Activated T-cell treated with anti-CD3 and anti-CD28 coated beads for 1 hour (primary cell): ENCODE results near the gene SCN5A.

ENCODE experiments used
- DNase-seq: peaks from one replicate; pipeline ENCODE4 v3.0.0-alpha.2; 2020; ENCODE audit warnings: low read depth

The SCN5A gene

GRCh38 chr3:38622336-38622735 is 27.2 kb downstream of the SCN5A start:
- no peak for DNase-seq

- no peak for DNase-seq
Observed at GRCh38 chr3:38620236-38620635, 29.3 kb downstream of the SCN5A start.

- DNase-seq: no peak
Observed at GRCh38 chr3:38618343-38618742, 31.1 kb downstream of the SCN5A start.

- DNase-seq: no peak
Observed at GRCh38 chr3:38617586-38617985, 31.9 kb downstream of the SCN5A start.

DNA sequence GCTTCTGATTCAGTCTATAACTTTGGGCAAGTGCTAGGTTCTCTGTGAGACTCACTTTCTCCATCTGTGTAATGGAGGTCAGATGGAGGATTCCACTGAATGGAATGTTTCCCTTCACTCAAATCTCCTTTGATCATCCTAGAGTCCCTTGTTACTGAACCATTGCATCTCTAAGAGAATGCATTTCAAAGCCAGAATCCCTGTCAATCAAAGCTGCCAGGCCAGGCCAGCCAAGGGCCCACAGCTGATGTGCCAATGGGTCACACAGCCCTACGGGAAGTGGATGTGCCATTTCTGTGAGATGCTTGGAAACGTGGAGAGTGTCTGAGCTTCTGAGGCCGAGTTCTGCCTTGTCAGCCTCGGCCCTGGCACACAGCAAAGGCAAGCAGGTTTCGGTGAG is 32.4 kb downstream of the SCN5A start:
- no peak for DNase-seq

GRCh38 chr3:38616658-38617057 is 32.8 kb downstream of the SCN5A start:
- no peak for DNase-seq

GRCh38 chr3:38616111-38616510 is 33.4 kb downstream of the SCN5A start:
- DNase-seq: no peak

DNA sequence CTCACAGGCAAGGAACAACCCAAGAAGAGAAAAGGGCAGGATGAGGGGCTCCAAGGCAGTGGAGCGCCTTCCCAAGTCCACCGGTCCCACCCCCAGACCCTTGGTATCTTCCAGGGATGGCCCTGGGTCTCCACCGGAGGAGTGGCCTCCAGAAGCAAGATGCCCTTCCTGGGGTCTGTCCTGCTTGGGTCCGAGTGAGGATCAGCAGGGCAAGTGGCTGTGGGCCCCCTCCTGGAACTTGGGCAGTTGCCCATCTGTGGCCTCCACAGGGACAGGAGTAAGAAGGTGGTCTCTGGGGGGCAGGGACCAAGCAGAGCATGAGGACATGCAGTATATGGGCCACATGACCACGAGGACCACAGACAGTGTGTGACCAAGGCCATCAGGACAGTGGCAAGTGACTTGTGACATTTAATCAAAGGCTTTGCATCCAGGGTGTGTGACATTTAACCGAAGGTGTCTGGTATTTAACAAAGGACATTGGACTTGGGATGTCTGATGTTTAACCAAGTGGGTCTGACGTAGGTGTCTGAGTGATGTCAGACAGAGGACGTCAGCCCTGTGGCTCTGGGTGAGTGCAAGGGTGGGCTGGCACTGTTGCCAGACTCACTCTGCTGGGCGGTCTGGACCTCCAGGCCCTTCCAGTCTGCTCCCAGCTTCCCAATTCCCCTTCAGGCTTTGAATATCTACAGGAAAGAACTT is 34.7 kb downstream of the SCN5A start:
- DNase-seq: no peak

GRCh38 chr3:38614091-38614490 is 35.4 kb downstream of the SCN5A start:
- DNase-seq: no peak

DNA sequence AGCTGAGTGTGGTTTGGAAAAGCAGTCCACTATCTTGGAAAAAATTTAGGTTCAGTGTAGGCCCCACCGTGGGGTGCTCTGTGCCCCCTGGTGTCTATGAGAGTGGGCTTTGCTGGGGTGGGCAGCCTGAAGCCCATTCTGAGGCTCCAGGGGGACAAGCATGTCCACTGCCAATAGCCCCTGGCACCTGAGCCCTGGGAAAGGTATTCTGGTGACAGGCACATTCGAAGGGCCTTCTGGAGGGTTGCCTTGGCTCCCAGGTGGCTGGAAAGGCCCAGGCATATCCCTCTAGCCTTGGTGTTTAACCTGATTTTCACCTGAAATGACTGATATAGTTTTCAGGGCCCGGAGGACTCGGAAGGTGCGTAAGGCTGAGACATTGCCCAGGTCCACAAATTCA is 36.1 kb downstream of the SCN5A start:
- DNase-seq: no peak

DNA sequence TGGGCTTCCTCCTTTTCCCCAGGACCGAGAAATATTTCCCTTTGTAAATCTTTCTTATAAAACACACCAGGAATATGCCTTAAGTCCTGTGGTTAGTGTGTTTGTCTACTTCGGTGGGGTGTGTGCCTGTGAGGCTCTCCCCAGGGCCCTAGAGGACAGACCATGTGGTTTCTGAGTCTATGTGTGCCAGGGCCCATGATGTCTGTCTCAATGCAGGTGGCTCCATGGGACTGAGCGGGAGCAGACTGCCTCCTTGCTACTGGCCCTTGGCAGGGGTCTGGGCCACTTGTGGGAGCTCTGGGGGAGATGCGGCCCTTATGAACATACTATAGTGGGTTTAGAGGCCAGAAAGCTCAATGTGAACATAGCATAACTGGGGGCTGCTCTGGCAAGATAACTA is 37.6 kb downstream of the SCN5A start:
- no peak for DNase-seq

- no peak for DNase-seq
Observed at GRCh38 chr3:38610934-38611333, 38.6 kb downstream of the SCN5A start.

DNA sequence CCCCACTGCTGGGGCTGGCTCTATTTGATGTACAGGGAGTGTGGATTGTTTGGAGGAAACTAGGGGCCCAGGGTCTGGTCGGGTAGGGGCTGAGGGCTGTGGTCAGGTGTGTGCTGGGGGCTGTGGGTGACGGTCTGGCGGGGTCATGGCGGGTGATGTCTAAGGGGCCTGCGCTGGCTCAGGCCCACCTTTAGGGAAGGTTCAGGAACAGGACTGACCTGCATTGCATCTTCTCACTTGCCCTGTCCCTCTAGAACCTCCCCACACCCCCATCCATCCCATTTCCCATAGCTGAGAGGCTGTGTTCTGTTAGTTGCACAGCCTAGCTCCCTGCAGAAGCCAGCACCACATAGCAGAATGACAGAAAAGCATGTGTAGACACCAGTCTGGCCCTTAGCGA is 39.1 kb downstream of the SCN5A start:
- DNase-seq: no peak

DNA sequence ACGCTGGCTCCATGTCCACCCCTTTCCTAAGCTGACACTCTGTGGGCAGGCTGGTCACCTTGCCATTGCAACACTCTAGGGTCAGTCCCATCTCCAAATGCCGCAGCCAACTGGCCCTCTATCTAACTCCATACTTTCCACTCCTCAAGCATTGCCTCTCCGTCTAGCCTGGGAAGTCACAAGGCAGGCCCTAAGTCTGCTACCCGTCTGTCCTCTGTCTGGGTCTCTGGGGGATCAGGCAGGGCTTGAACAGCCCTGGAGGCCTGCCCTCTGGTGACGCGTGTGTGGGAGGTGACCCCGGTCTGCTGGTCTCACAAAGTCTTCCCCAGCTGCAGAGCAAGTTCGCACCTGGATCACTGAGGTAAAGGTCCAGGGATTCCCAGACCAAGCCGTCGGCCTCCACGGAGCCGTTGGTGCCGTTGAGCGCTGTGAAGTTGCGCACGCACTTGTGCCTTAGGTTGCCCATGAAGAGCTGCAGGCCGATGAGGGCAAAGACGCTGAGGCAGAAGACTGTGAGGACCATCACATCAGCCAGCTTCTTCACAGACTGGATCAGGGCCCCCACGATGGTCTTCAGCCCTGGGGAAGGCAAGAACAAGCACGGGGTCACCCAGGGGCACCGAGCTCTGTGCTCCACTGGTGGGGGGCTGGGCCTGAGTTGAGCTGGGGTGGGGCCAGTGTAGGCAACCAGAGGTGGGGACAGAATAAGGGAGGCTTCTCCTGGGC is 39.9 kb downstream of the SCN5A start:
- no peak for DNase-seq

DNA sequence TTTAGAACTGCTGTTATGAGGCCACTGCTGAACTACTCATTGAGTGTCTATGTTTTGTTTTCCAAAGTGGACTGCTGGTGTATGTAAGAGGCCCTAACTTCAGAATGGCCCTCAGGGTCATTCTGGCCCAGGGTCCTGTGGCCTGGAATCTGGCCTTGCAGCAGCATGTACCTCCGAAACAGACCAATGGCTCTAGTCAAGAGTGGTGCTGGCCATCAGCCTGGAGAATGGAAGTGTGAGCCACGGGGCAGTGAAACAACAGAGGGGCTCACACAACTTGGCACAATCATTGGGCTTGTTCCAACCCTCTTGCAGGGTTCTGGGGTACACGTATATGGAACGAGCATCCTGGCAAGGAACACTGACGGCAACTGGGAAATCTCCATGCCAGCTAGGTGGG is 40.5 kb downstream of the SCN5A start:
- DNase-seq: no peak

GRCh38 chr3:38608086-38608775 is 41.3 kb downstream of the SCN5A start:
- no peak for DNase-seq

- DNase-seq: no peak
Observed at GRCh38 chr3:38606561-38606960, 42.9 kb downstream of the SCN5A start.

- DNase-seq: no peak
Observed at GRCh38 chr3:38605981-38606380, 43.5 kb downstream of the SCN5A start.

- DNase-seq: no peak
Observed at GRCh38 chr3:38604246-38604645, 45.2 kb downstream of the SCN5A start.

DNA sequence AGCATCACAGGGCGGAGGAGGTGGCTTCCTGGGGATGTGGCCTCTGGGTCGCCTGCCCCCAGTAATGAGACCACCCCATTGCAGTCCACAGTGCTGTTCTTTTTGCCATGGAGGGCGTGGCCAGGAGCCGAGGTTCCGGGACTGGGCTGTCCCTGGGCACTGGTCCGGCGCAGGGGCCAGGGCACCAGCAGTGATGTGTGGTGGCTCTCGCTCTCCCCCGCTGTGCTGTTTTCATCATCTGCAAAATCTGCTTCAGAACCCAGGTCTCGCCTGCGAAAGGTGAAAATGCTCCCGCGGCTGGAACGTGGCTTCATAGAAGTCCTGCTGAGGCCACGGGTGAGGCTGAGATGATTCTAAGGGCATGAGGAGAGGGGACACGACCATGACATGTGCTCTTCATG is 45.8 kb downstream of the SCN5A start:
- DNase-seq: no peak

GRCh38 chr3:38602576-38603250 is 46.8 kb downstream of the SCN5A start:
- no peak for DNase-seq

DNA sequence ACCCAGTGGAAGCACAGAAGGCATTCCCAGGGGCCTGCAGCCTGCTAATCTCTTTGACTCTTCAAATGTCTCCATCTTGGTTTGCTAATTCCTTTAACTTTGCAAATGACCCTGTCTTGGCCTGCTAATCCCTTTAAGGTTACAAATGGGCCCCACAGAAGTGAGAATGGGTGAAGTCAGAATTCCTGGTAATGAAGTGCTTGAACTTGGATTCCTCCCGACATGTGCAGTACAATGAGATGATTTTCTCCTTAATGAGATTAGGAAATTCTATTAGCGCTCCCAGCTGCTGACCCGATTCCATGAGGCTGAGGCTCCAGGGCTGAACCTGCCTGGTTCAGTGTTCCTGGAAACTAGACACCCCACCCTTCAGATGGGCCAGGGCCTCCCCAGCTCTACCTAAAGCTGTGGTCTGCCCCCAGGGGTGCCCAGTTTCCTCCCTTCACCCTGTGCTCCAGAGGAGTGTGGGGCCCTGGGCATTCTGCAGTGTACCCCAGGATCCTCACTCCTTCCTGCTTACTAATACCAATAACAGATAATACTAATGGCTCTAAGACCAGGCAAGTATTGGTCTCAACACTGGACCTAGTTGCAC is 47.4 kb downstream of the SCN5A start:
- DNase-seq: no peak
